K562 (cell line): ENCODE data around the gene TMEM203. TPM values are rescaled to one million over a fixed set of nuclear protein-coding genes. Genes with fewer than 3 reads are reported as not detected.

Source experiments
- ATAC-seq: fragments of 200-7000 bp; cut with Tn5 transposase; 3 replicates; pipeline ENCODE4 v1.9.1; 2020; ENCODE audit warnings: moderate library complexity
- Bru-seq: library from RNA; stranded (reverse); fragments of 400-500 nt; gene quantifications from one replicate; lab custom pipeline; 2021; lab: Mats Ljungman, UMichigan
- BruChase-seq, 2 experiments: library from RNA; stranded (reverse); fragments of 400-500 nt; gene quantifications; one replicate each; lab custom pipeline; 2021; lab: Mats Ljungman, UMichigan
- BruUV-seq: library from RNA; stranded (reverse); fragments of 400-500 nt; replicated peaks from 2 replicates; lab custom pipeline; 2021; lab: Mats Ljungman, UMichigan
- CTCF ChIA-PET: fragments of 300-600 bp; formaldehyde crosslinking; extraction: SDS; loops from one replicate; lab custom pipeline; 2021; ENCODE audit warnings: low intra/inter-chr PET ratio; lab: Yijun Ruan, JAX
- POLR2A ChIA-PET: fragments of 300-600, 350-650 bp; sonication (Branson Sonifier 250); formaldehyde crosslinking; extraction: SDS; loops from one replicate; lab custom pipeline; 2021; ENCODE audit warnings: antibody characterized with exemption, inconsistent platforms; lab: Yijun Ruan, JAX
- DNase-seq, 4 experiments: peaks; one replicate each; pipeline versions ENCODE4 v3.0.0 to v3.0.0-alpha.2; 2011 to 2018; ENCODE audit warnings: low spot score in 3 of 4, mixed read lengths in 3 of 4; ENCODE audit errors: extremely low read depth in 1 of 4
- FAIRE-seq: peaks from 2 replicates; lab custom pipeline; 2011; peaks lifted over from hg19 to GRCh38; lab: Jason Lieb, UNC
- H2AFZ ChIP-seq: 2 replicates; pipeline ENCODE4 v1.6.0; 2011; ENCODE audit warnings: low read depth, low read length, control low read depth, inconsistent platforms
- H3K27ac ChIP-seq: fragments of 200-600 bp; 3 replicates; pipeline ENCODE4 v1.8.0; 2011; ENCODE audit warnings: low read depth, mild to moderate bottlenecking, control low read depth, inconsistent platforms, low read length, moderate library complexity, mixed read lengths; ENCODE audit errors: extremely low read depth
- H3K27me3 ChIP-seq, 2 experiments: fragments of 300-600 bp in 1 of 2; 2 replicates in 1 of 2; 3 replicates in 1 of 2; pipeline versions ENCODE4 v1.6.0 to v1.8.0; 2011; ENCODE audit warnings: inconsistent platforms in 2 of 2, low read length in 2 of 2, mild to moderate bottlenecking in 1 of 2, mixed read lengths in 1 of 2, moderate library complexity in 1 of 2; ENCODE audit not compliant: control insufficient read depth in 2 of 2, insufficient read depth in 2 of 2
- H3K36me3 ChIP-seq: fragments of 300-600 bp; 3 replicates; pipeline ENCODE4 v1.8.0; 2011; ENCODE audit warnings: mild to moderate bottlenecking, low read length, inconsistent platforms; ENCODE audit not compliant: control insufficient read depth, insufficient read depth
- H3K4me1 ChIP-seq, 2 experiments: fragments of 200-600 bp in 1 of 2; replicated peaks in 1 of 2; 2 replicates in 1 of 2; 3 replicates in 1 of 2; pipeline versions ENCODE4 v1.5.1 to v1.8.0; 2011; ENCODE audit warnings: inconsistent platforms in 2 of 2, low read length in 2 of 2, mild to moderate bottlenecking in 1 of 2, mixed read lengths in 1 of 2, moderate library complexity in 1 of 2; ENCODE audit not compliant: control insufficient read depth in 2 of 2, insufficient read depth in 2 of 2
- H3K4me2 ChIP-seq: 2 replicates; pipeline ENCODE4 v1.6.1; 2011; ENCODE audit warnings: low read length, control low read depth, inconsistent platforms, mixed read lengths; ENCODE audit not compliant: insufficient read depth
- H3K4me3 ChIP-seq: fragments of 200-600 bp; sonication (generic), shearing (Covaris generic); 2 replicates; pipeline ENCODE4 v1.5.1; 2016; ENCODE audit warnings: control low read depth, inconsistent platforms
- H3K79me2 ChIP-seq: fragments of 200-600 bp; 3 replicates; pipeline ENCODE4 v1.8.0; 2011; ENCODE audit warnings: low read length, inconsistent platforms; ENCODE audit not compliant: control insufficient read depth, insufficient read depth
- H3K9ac ChIP-seq, 2 experiments: 2 replicates each; pipeline versions ENCODE4 v1.6.0 to v1.6.1; 2011; ENCODE audit warnings: low read depth in 2 of 2, low read length in 2 of 2, control low read depth in 1 of 2, inconsistent platforms in 1 of 2, mild to moderate bottlenecking in 1 of 2, mixed read lengths in 1 of 2; ENCODE audit not compliant: insufficient read depth in 1 of 2
- H3K9me1 ChIP-seq: one replicate; pipeline ENCODE4 v1.6.0; 2011; ENCODE audit warnings: inconsistent platforms, mild to moderate bottlenecking, low read length, moderate library complexity; ENCODE audit not compliant: control insufficient read depth, insufficient read depth
- H3K9me3 ChIP-seq: replicated peaks from 2 replicates; pipeline ENCODE4 v1.5.1; 2011; ENCODE audit warnings: low read depth, low read length, inconsistent platforms; ENCODE audit not compliant: control insufficient read depth, insufficient read depth
- H4K20me1 ChIP-seq: replicated peaks from 2 replicates; pipeline ENCODE4 v1.6.1; 2011; ENCODE audit warnings: low read length, inconsistent platforms, mixed read lengths; ENCODE audit not compliant: control insufficient read depth, insufficient read depth
- ATF1 ChIP-seq, 2 experiments: fragments of 450-650 bp in 1 of 2; IDR thresholded peaks; 2 replicates each; pipeline ENCODE4 v1.6.1; 2016; ENCODE audit warnings: missing compliant biosample characterization in 1 of 2, missing genetic modification characterization in 1 of 2
- DNMT1 ChIP-seq: fragments of 450-650 bp; IDR thresholded peaks from 2 replicates; pipeline ENCODE4 v1.6.1; 2016; ENCODE audit warnings: antibody characterized with exemption, mild to moderate bottlenecking
- ZNF318 ChIP-seq, 2 experiments: fragments of 450-650 bp; IDR thresholded peaks; 2 replicates each; pipeline ENCODE4 v1.6.1; 2016; ENCODE audit warnings: mild to moderate bottlenecking in 2 of 2, borderline replicate concordance in 1 of 2, low read depth in 1 of 2, moderate library complexity in 1 of 2
- WGBS: fragments of 100-300 bp; shearing (Covaris generic); methylation state at CpG from one replicate; pipeline ENCODE4 v1.1.6; 2016; ENCODE audit warnings: low coverage, mixed read lengths; ENCODE audit not compliant: insufficient coverage; ENCODE audit errors: missing lambda C conversion rate; 5-methylcytosine and 5-hydroxymethylcytosine counted together
- in situ Hi-C: fragments of 300-500 bp; cut with MboI; formaldehyde crosslinking; loops from 4 replicates; pipeline ENCODE4 v1.15.0; 2018; ENCODE audit warnings: inconsistent platforms, mixed read lengths
- intact Hi-C: fragments of 100-400 bp; cut with micrococcal nuclease; formaldehyde crosslinking; loops from 2 replicates; pipeline ENCODE4 v1.14.2; 2022
- long read RNA-seq, 3 experiments: library from polyadenylated mRNA in 2 of 3; library from RNA in 1 of 3; unstranded in 2 of 3; stranded (forward) in 1 of 3; transcript quantifications; one replicate each; pipeline ENCODE4 v2.0.0, GENCODE V29; 2019 to 2022
- polyA minus RNA-seq, 3 experiments: library from RNA; depleted of rRNA, polyadenylated mRNA; stranded (reverse); fragments of >200 nt; gene quantifications; 2 replicates each; pipeline ENCODE4 v1.2.3, GENCODE V29; 2011
- polyA plus RNA-seq, 8 experiments: library from polyadenylated mRNA; depleted of rRNA in 4 of 8; stranded (reverse) in 5 of 8; unstranded in 3 of 8; fragments of >200 nt; fragmentation: Nextera tagmentation in 2 of 8; fragmentation: Illumina TruSeq in 1 of 8; extraction: Ambion mirVana in 2 of 8; extraction: Trizol in 1 of 8; gene quantifications; 2 replicates each; pipeline versions ENCODE4 v1.2.1 to v1.2.3, GENCODE V29; 2011 to 2014; ENCODE audit warnings: inconsistent platforms in 1 of 8, missing spikeins in 1 of 8
- total RNA-seq, 7 experiments: library from RNA; depleted of rRNA in 6 of 7; stranded (reverse); fragments of >200 nt in 6 of 7; fragmentation: Illumina TruSeq in 2 of 7; extraction: Trizol in 2 of 7; gene quantifications; 2 replicates each; pipeline versions ENCODE4 v1.2.1 to v1.2.3, GENCODE V29; 2011 to 2021; ENCODE audit warnings: low replicate concordance in 1 of 7

The TMEM203 gene
- 27.1 and 46.3 TPM in 2 replicates for total RNA-seq (2011; cell fraction: chromatin; rRNA removed; ENCODE audit: low replicate concordance)
- 44.2 and 58.9 TPM in 2 replicates for total RNA-seq (2011; cell fraction: nucleolus; rRNA removed)
- total RNA-seq (2011; cell fraction: nucleoplasm; rRNA removed), result 51.0 and 55.5 TPM in 2 replicates
- total RNA-seq (2014; rRNA removed), result 37.6 and 56.5 TPM in 2 replicates
- total RNA-seq (2014; rRNA removed; fragmentation: Illumina TruSeq; extraction: Trizol), result 34.2 and 35.7 TPM in 2 replicates
- 37.4 and 38.2 TPM in 2 replicates for total RNA-seq (2015; rRNA removed; fragmentation: Illumina TruSeq; extraction: Trizol)
- total RNA-seq (2021), result 59.5 and 64.2 TPM in 2 replicates
- 40.5 and 45.9 TPM in 2 replicates for polyA plus RNA-seq (2011; rRNA removed)
- polyA plus RNA-seq (2011; cell fraction: cytosol; rRNA removed), result 47.5 and 60.9 TPM in 2 replicates
- 30.9 and 31.8 TPM in 2 replicates for polyA plus RNA-seq (2011; cell fraction: nucleus; rRNA removed)
- 38.7 and 41.5 TPM in 2 replicates for polyA plus RNA-seq (2012)
- 38.7 and 46.8 TPM in 2 replicates for polyA plus RNA-seq (2014; fragmentation: Illumina TruSeq; extraction: Trizol)
- 10 to 100 TPM in 1 of 2 experiments, 1 to 10 TPM in 1; 8.8 to 13.6 TPM for polyA plus RNA-seq (2014; fragmentation: Nextera tagmentation; extraction: Ambion mirVana)
- 38.2 and 47.5 TPM in 2 replicates for polyA plus RNA-seq (2014; rRNA removed)
- polyA minus RNA-seq (2011; rRNA and poly(A)+ RNA removed), result 25.8 and 27.5 TPM in 2 replicates
- 20.5 and 26.1 TPM in 2 replicates for polyA minus RNA-seq (2011; cell fraction: cytosol; rRNA and poly(A)+ RNA removed)
- polyA minus RNA-seq (2011; cell fraction: nucleus; rRNA and poly(A)+ RNA removed), result 11.0 and 18.3 TPM in 2 replicates
- percentile 91 among the genes with signal in this experiment for Bru-seq, nascent RNA
- BruChase-seq, experiment 1, labeled RNA remaining after a 2-hour chase, result percentile 88 among the genes with signal in this experiment
- percentile 91 among the genes with signal in this experiment for BruChase-seq, experiment 2, labeled RNA remaining after a 6-hour chase
- long read RNA-seq, experiment 1, transcript TMEM203-201 (1 exons, 1,557 nt), result major isoform, 273 of 273 reads
- long read RNA-seq, experiment 1, partial matches to known transcripts, result 0 of 273 reads
- long read RNA-seq, experiment 1, other reads (novel, unspliced or antisense), result 0 of 273 reads
- long read RNA-seq, experiment 2, transcript TMEM203-201 (1 exons, 1,557 nt), result major isoform, 103 of 103 reads
- long read RNA-seq, experiment 2, partial matches to known transcripts, result 0 of 103 reads
- long read RNA-seq, experiment 2, other reads (novel, unspliced or antisense), result 0 of 103 reads
- long read RNA-seq, experiment 3, transcript TMEM203-201 (1 exons, 1,557 nt), result major isoform, 24 of 24 reads
- long read RNA-seq, experiment 3, partial matches to known transcripts, result 0 of 24 reads
- long read RNA-seq, experiment 3, other reads (novel, unspliced or antisense), result 0 of 24 reads

GRCh38 chr9:137205126-137206069 is at the start of gene TMEM203, which contains the start of gene NDOR1:
Gene TMEM203 (minus strand): TSS chr9:137205648. CDS start chr9:137205414, 234 bp downstream.
Gene NDOR1 (plus strand): TSS chr9:137205700. CDS start chr9:137205778, 78 bp downstream.
- peaks cover 28 to 59% of the 10 kb centered on the region in 2 experiments for H3K4me1 ChIP-seq
- H3K9me1 ChIP-seq, result peaks cover 3% of the 10 kb centered on the region
- ChIA-PET POLR2A (interaction anchor here (1.0 to 5.7 kb wide), 5 partner anchors 10 to 119 kb away, joined by 3 to 56 read pairs (median 5); partner anchors contain the start of genes ANAPC2, MAN1B1 and SSNA1), CTCF (no interaction called here)
- H3K9me3 ChIP-seq, result no peaks in the 10 kb centered on the region
- H3K4me3 ChIP-seq, result peak within 1 kb of the TSS; percentile 99
- H3K9ac ChIP-seq, result peak within 1 kb of the TSS; percentile 92 to 98
- DNase-seq (peak; percentile 89 to 94 (median 91)), FAIRE-seq (peak; percentile 69), ATAC-seq (peak; percentile 60)
- H4K20me1 ChIP-seq, result no peaks in the 10 kb centered on the region; the same call in 1 of the 2 replicates
- intact Hi-C loops, result no loop called here
- peak within 1 kb of the TSS; percentile 95 for H3K4me2 ChIP-seq
- H3K79me2 ChIP-seq, result peaks cover 59% of the 10 kb centered on the region
- peak within 1 kb of the TSS; percentile 88 for H3K27ac ChIP-seq
- WGBS, result under 1% methylated on average over 63 of the region's 98 CpGs
- H2AFZ ChIP-seq, result peak within 1 kb of the TSS; percentile 77
- H3K36me3 ChIP-seq, result peaks cover 43% of the 10 kb centered on the region; the same call in 2 of the 3 replicates
- no TSS peak for BruUV-seq
- no peaks in the 10 kb centered on the region for H3K27me3 ChIP-seq
- in situ Hi-C loops, result no loop called here
- no peak for TF ChIP-seq DNMT1
- peak; percentile 94 for TF ChIP-seq ATF1 (CRISPR knock-in tag; IDR thresholded peaks at IDR 0.05)
- TF ChIP-seq ATF1 (tag; IDR thresholded peaks at IDR 0.05), result peak; percentile 98
- TF ChIP-seq ZNF318 (IDR thresholded peaks at IDR 0.05; ENCODE audit: borderline replicate concordance in 1 of 2, low read depth in 1 of 2), result no peak
